Mesenchymal stem cell (in vitro differentiated cells and primary cell): ENCODE measurements around the gene CD63.

Experiments used
- DNase-seq: peaks from one replicate; pipeline ENCODE4 v3.0.0-alpha.2; 2013
- H2AFZ ChIP-seq: one replicate; pipeline ENCODE4 v1.6.1; 2013; ENCODE audit warnings: low read depth, mild to moderate bottlenecking, control low read depth, inconsistent platforms, low read length, moderate library complexity
- H2AK5ac ChIP-seq: 2 replicates; pipeline ENCODE4 v1.6.1; 2013; ENCODE audit warnings: low read length, moderate library complexity, mild to moderate bottlenecking, inconsistent platforms; ENCODE audit not compliant: severe bottlenecking
- H2BK120ac ChIP-seq: one replicate; pipeline ENCODE4 v1.6.1; 2013; ENCODE audit warnings: low read depth, mild to moderate bottlenecking, inconsistent platforms, low read length, moderate library complexity
- H2BK12ac ChIP-seq, 2 experiments: one replicate each; pipeline ENCODE4 v1.6.1; 2013; ENCODE audit warnings: inconsistent platforms in 2 of 2, low read length in 2 of 2, mild to moderate bottlenecking in 2 of 2, moderate library complexity in 2 of 2, control low read depth in 1 of 2
- H2BK15ac ChIP-seq: one replicate; pipeline ENCODE4 v1.6.1; 2013; ENCODE audit warnings: mild to moderate bottlenecking, low read depth, inconsistent platforms; ENCODE audit not compliant: poor library complexity, severe bottlenecking
- H2BK5ac ChIP-seq: 2 replicates; pipeline ENCODE4 v1.6.1; 2013; ENCODE audit warnings: low read depth, mild to moderate bottlenecking, low read length, control low read depth, inconsistent platforms; ENCODE audit not compliant: poor library complexity, severe bottlenecking
- H3K14ac ChIP-seq, 2 experiments: one replicate each; pipeline ENCODE4 v1.6.1; 2013; ENCODE audit warnings: inconsistent platforms in 2 of 2, low read length in 2 of 2, control low read depth in 1 of 2, mild to moderate bottlenecking in 1 of 2, moderate library complexity in 1 of 2
- H3K18ac ChIP-seq, 2 experiments: one replicate each; pipeline ENCODE4 v1.6.1; 2013; ENCODE audit warnings: inconsistent platforms in 2 of 2, low read length in 2 of 2, control low read depth in 1 of 2, low read depth in 1 of 2, mild to moderate bottlenecking in 1 of 2
- H3K23ac ChIP-seq, 2 experiments: one replicate each; pipeline ENCODE4 v1.6.1; 2013; ENCODE audit warnings: inconsistent platforms in 2 of 2, low read length in 2 of 2, mild to moderate bottlenecking in 2 of 2, moderate library complexity in 2 of 2, control low read depth in 1 of 2
- H3K27ac ChIP-seq: 2 replicates; pipeline ENCODE4 v1.5.1; 2013; ENCODE audit warnings: mild to moderate bottlenecking, moderate library complexity, low read length, control low read depth, inconsistent platforms; ENCODE audit not compliant: poor library complexity, severe bottlenecking
- H3K27me3 ChIP-seq, 2 experiments: 2 replicates each; pipeline versions ENCODE4 v1.6.1 to v1.7.0; 2013; ENCODE audit warnings: low read length in 2 of 2, mild to moderate bottlenecking in 2 of 2, moderate library complexity in 2 of 2, control low read depth in 1 of 2, inconsistent platforms in 1 of 2; ENCODE audit not compliant: control insufficient read depth in 1 of 2, insufficient read depth in 1 of 2
- H3K36me3 ChIP-seq, 2 experiments: 2 replicates each; pipeline versions ENCODE4 v1.6.1 to v1.7.0; 2013; ENCODE audit warnings: low read length in 2 of 2, control low read depth in 1 of 2, inconsistent platforms in 1 of 2, low read depth in 1 of 2, mild to moderate bottlenecking in 1 of 2; ENCODE audit not compliant: insufficient read depth in 2 of 2, control insufficient read depth in 1 of 2
- H3K4ac ChIP-seq, 2 experiments: one replicate each; pipeline ENCODE4 v1.6.1; 2013; ENCODE audit warnings: inconsistent platforms in 2 of 2, low read length in 2 of 2, mild to moderate bottlenecking in 2 of 2, moderate library complexity in 2 of 2, control low read depth in 1 of 2, low read depth in 1 of 2
- H3K4me1 ChIP-seq: 2 replicates; pipeline ENCODE4 v1.6.1; 2013; ENCODE audit warnings: low read depth, low read length, control low read depth; ENCODE audit not compliant: control insufficient read depth, insufficient read depth
- H3K4me2 ChIP-seq: 2 replicates; pipeline ENCODE4 v1.6.1; 2013; ENCODE audit warnings: low read length, mild to moderate bottlenecking, inconsistent platforms; ENCODE audit not compliant: poor library complexity, severe bottlenecking
- H3K4me3 ChIP-seq, 2 experiments: 2 replicates each; pipeline versions ENCODE4 v1.5.1 to v1.7.0; 2013; ENCODE audit warnings: low read length in 2 of 2, mild to moderate bottlenecking in 2 of 2, control low read depth in 1 of 2, low read depth in 1 of 2; ENCODE audit not compliant: insufficient read depth in 1 of 2
- H3K79me1 ChIP-seq: replicated peaks from 2 replicates; pipeline ENCODE4 v1.6.1; 2013; ENCODE audit warnings: mild to moderate bottlenecking, control low read depth, low read length, inconsistent platforms; ENCODE audit not compliant: poor library complexity, severe bottlenecking
- H3K9ac ChIP-seq: 2 replicates; pipeline ENCODE4 v1.7.0; 2013; ENCODE audit warnings: mild to moderate bottlenecking, low read length, moderate library complexity
- H3K9me3 ChIP-seq: 2 replicates; pipeline ENCODE4 v1.7.0; 2013; ENCODE audit warnings: mild to moderate bottlenecking, low read length; ENCODE audit not compliant: control insufficient read depth
- H4K8ac ChIP-seq: one replicate; pipeline ENCODE4 v1.6.1; 2013; ENCODE audit warnings: inconsistent platforms, mild to moderate bottlenecking, low read length, moderate library complexity
- H4K91ac ChIP-seq: one replicate; pipeline ENCODE4 v1.6.1; 2013; ENCODE audit warnings: mild to moderate bottlenecking, low read length, inconsistent platforms
- WGBS: methylation state at CpG from one replicate; pipeline ENCODE4 v1.1.7; 2013; ENCODE audit warnings: mixed read lengths; 5-methylcytosine and 5-hydroxymethylcytosine counted together

The CD63 gene

DNA sequence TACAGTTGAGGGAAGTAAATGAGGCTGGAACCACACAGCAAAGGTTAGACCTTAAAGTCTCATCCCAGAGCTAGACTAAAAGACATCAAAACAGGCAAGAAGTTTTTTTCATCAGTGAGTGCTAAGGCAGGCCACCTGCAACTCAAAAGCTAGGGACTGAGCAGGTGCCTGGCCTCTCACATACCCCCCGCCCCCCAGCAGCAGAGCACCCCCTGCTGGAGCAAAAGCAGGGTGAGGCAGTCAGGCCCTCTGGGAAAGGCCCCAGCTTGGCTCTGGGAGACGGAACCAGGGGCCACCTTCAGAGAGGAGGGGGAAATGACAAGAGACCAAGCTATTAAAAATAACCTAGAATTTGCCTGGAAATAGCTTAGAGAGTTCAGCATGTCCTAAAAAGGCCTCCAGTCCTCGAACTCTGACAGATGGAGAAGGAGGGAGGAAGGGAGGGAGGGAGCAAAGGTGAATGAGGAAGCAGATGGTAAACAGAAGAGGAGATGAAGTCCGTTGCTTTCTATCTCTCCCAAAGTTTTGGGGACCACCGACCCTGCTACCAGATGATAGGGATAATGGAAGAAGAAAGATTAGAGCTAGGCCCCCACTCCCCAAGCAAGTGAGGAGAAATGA lies 22.9 kb downstream of the CD63 start:
- Histone ChIP-seq H2BK12ac (no peak overlapping the region), H4K8ac (no peak overlapping the region), H3K27me3 (peaks cover 0 to 46% of the 10 kb centered on the region in 2 experiments), H2BK5ac (no peak overlapping the region), H2BK120ac (no peak overlapping the region), H3K4me3 (peak overlapping the region in 1 of 2 experiments; percentile 83), H3K18ac (no peak overlapping the region), H3K9me3 (no peaks in the 10 kb centered on the region), H3K4me2 (no peak overlapping the region), H2AK5ac (no peak overlapping the region), H4K91ac (no peak overlapping the region), H3K4me1 (peaks cover 12% of the 10 kb centered on the region), H3K23ac (no peak overlapping the region), H3K27ac (no peak overlapping the region), H2AFZ (no peak overlapping the region), H3K36me3 (peaks cover 0 to 12% of the 10 kb centered on the region in 2 experiments), H3K79me1 (no peaks in the 10 kb centered on the region), H3K9ac (peak overlapping the region; percentile 84), H3K4ac (no peak overlapping the region), H2BK15ac (no peak overlapping the region), H3K14ac (no peak overlapping the region)
- 42% methylated on average over 5 of the region's 5 CpGs for whole genome bisulfite sequencing
- DNase-seq: no peak

DNA sequence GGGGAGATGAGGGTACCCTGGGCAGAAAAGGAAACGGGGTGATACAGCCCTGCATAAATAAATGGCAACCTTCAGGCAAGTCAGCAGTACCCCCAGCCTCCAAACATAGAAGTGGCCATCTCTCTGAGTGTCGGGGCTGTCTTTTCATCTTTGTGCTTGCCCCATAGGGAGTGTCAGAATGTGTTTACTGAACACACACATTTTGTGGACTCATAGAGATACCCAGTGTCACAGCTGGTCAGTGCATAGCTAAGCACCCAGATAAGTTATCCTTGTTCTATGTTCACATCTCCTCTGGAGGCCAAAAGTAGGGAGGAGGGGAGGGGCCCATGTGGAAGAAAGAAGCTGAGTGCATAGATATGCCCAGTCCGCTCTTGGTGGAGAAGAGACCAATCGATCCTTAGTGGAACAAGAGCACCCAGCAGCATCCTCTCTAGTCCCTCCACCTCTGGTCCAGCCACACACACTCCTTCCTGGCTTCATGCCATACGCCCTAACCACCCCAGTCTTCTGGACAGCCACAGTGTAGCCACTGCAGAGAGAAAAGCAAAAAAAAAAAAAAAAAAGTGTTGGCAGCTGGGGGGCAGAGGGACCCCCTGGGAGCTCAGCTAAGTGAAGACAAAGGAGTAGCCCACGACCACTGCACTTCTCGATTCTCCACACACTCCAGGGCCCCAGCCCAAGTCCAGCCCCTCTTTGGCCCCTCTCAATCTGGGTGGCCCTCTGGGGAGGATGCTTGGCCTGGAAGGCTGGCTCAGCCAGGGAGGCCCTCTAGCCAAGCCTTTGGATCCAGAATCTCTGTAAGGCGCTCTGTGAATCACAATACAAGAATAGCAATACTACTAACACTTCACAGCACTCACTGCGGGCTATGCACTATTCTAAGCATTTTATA lies 23.7 kb downstream of the CD63 start:
- H2AK5ac ChIP-seq: no peak overlapping the region
- peak overlapping the region in 1 of 2 experiments; percentile 83 for H3K4me3 ChIP-seq
- H3K27me3 ChIP-seq: peaks cover 0 to 46% of the 10 kb centered on the region in 2 experiments
- H4K91ac ChIP-seq: no peak overlapping the region
- H3K4me2 ChIP-seq: no peak overlapping the region
- no peak overlapping the region for H2BK5ac ChIP-seq
- no peak overlapping the region for H2BK15ac ChIP-seq
- no peak overlapping the region for H3K23ac ChIP-seq
- peak overlapping the region; percentile 84 for H3K9ac ChIP-seq
- H3K4ac ChIP-seq: no peak overlapping the region
- H4K8ac ChIP-seq: no peak overlapping the region
- H2BK12ac ChIP-seq: no peak overlapping the region
- no peaks in the 10 kb centered on the region for H3K9me3 ChIP-seq
- no peak overlapping the region for H3K18ac ChIP-seq
- H2AFZ ChIP-seq: no peak overlapping the region
- no peak for DNase-seq
- no peak overlapping the region for H3K27ac ChIP-seq
- H3K14ac ChIP-seq: no peak overlapping the region
- no peaks in the 10 kb centered on the region for H3K79me1 ChIP-seq
- peaks cover 0 to 15% of the 10 kb centered on the region in 2 experiments for H3K36me3 ChIP-seq
- H3K4me1 ChIP-seq: peaks cover 18% of the 10 kb centered on the region
- H2BK120ac ChIP-seq: no peak overlapping the region
- 77% methylated on average over 6 of the region's 9 CpGs for WGBS

DNA sequence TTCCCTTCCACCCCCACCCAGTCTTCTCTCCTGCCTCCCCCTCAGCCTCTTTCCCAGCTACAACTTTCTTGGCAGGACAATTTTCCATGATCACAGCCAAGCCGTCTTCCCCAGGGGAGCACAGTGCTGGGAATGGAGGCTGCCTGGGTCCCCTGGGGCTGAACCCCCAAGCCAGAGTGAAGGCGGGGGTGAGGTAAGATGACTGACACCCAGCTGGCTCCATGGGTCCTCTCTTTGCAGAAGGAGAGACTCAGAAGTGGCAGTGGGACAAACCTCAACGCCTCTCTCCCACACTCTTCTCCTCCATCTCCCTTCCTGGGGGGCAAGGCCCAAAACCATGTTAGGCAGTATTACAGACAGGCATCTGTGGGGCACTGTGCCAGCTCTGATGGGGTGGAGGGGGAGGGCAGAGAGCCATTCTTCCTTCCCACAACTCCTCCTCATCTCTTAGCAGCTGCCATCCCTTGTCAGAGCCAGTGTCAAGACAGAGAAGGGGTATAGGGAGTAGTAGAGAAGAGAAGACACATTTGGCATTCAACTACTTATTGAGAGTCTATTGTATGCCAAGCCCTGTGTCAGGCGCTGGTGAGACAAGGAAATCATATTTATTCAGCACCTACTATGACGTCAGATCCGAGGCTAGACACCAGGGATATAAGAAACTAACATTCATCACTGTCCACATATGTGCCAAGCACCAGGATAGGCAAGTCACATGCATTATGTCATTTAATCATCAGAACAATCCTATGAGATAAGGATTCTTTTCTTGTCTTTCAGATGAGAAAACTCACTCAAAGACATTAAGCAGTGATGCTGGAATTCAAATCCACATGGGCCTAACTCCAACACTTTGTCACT lies 24.7 kb downstream of the CD63 start:
- H3K27ac ChIP-seq: no peak overlapping the region
- no peak overlapping the region for H2AFZ ChIP-seq
- no peak overlapping the region for H3K4me2 ChIP-seq
- peaks cover 0 to 46% of the 10 kb centered on the region in 2 experiments for H3K27me3 ChIP-seq
- no peak for DNase-seq
- H3K9ac ChIP-seq: peak overlapping the region; percentile 84
- no peak overlapping the region for H4K91ac ChIP-seq
- H2BK120ac ChIP-seq: no peak overlapping the region
- H3K14ac ChIP-seq: no peak overlapping the region
- H2BK5ac ChIP-seq: no peak overlapping the region
- H2BK15ac ChIP-seq: no peak overlapping the region
- H3K36me3 ChIP-seq: peaks cover 0 to 24% of the 10 kb centered on the region in 2 experiments
- no peak overlapping the region for H2BK12ac ChIP-seq
- H3K23ac ChIP-seq: no peak overlapping the region
- H3K4me3 ChIP-seq: peak overlapping the region in 1 of 2 experiments; percentile 83
- WGBS: 86% methylated on average over 5 of the region's 6 CpGs
- H4K8ac ChIP-seq: no peak overlapping the region
- H3K9me3 ChIP-seq: no peaks in the 10 kb centered on the region
- H3K18ac ChIP-seq: no peak overlapping the region
- H3K79me1 ChIP-seq: no peaks in the 10 kb centered on the region
- no peak overlapping the region for H2AK5ac ChIP-seq
- H3K4me1 ChIP-seq: peaks cover 18% of the 10 kb centered on the region
- H3K4ac ChIP-seq: no peak overlapping the region
